GM12878 (cell line): ENCODE data around the gene METTL23. TPM values are rescaled to one million over a fixed set of nuclear protein-coding genes. Genes with fewer than 3 reads are reported as not detected.

Source experiments
- BMI1 ChIP-seq: fragments of 450-650 bp; IDR thresholded peaks from 2 replicates; pipeline ENCODE4 v1.6.1; 2016; ENCODE audit warnings: mild to moderate bottlenecking, moderate library complexity, borderline replicate concordance
- SREBF2 ChIP-seq: IDR thresholded peaks from 2 replicates; pipeline ENCODE4 v1.6.1; 2012; ENCODE audit warnings: mild to moderate bottlenecking, low read length
- ZNF207 ChIP-seq: fragments of 450-650 bp; IDR thresholded peaks from 2 replicates; pipeline ENCODE4 v1.6.1; 2014; ENCODE audit warnings: antibody characterized with exemption, mild to moderate bottlenecking, borderline replicate concordance
- polyA plus RNA-seq, 11 experiments: library from polyadenylated mRNA; depleted of rRNA in 4 of 11; unstranded in 6 of 11; stranded (reverse) in 5 of 11; fragments of >200 nt; fragmentation: Nextera tagmentation in 4 of 11; fragmentation: Illumina TruSeq in 1 of 11; extraction: Ambion mirVana in 4 of 11; extraction: Trizol in 1 of 11; gene quantifications; 1 replicate in 1 of 11; 2 replicates in 10 of 11; pipeline versions ENCODE4 v1.2.1 to v1.2.3, GENCODE V29; 2011 to 2016; ENCODE audit warnings: inconsistent platforms in 2 of 11, missing spikeins in 2 of 11, low read depth in 1 of 11
- total RNA-seq, 4 experiments: library from RNA; depleted of rRNA in 3 of 4; stranded (reverse); fragments of >200 nt in 3 of 4; fragmentation: Illumina TruSeq in 1 of 4; extraction: Trizol in 1 of 4; gene quantifications; 2 replicates each; pipeline versions ENCODE4 v1.2.1 to v1.2.3, GENCODE V29; 2013 to 2021
- TF ChIP-seq, protein P1 (sequence below): IDR thresholded peaks from 2 replicates; pipeline ENCODE4 v1.6.1; 2012; ENCODE audit warnings: improper control_type of control experiment, low read depth, low read length; ENCODE audit not compliant: insufficient replicate concordance

METTL23 gene
- total and polyA plus RNA-seq, 10 of the 15 experiments (the other 5 are each of a cell fraction or from before 2014, with no cell fraction given), result 25.6 to 61.5 (median 30.9) TPM

- TF ChIP-seq, protein P1, sequence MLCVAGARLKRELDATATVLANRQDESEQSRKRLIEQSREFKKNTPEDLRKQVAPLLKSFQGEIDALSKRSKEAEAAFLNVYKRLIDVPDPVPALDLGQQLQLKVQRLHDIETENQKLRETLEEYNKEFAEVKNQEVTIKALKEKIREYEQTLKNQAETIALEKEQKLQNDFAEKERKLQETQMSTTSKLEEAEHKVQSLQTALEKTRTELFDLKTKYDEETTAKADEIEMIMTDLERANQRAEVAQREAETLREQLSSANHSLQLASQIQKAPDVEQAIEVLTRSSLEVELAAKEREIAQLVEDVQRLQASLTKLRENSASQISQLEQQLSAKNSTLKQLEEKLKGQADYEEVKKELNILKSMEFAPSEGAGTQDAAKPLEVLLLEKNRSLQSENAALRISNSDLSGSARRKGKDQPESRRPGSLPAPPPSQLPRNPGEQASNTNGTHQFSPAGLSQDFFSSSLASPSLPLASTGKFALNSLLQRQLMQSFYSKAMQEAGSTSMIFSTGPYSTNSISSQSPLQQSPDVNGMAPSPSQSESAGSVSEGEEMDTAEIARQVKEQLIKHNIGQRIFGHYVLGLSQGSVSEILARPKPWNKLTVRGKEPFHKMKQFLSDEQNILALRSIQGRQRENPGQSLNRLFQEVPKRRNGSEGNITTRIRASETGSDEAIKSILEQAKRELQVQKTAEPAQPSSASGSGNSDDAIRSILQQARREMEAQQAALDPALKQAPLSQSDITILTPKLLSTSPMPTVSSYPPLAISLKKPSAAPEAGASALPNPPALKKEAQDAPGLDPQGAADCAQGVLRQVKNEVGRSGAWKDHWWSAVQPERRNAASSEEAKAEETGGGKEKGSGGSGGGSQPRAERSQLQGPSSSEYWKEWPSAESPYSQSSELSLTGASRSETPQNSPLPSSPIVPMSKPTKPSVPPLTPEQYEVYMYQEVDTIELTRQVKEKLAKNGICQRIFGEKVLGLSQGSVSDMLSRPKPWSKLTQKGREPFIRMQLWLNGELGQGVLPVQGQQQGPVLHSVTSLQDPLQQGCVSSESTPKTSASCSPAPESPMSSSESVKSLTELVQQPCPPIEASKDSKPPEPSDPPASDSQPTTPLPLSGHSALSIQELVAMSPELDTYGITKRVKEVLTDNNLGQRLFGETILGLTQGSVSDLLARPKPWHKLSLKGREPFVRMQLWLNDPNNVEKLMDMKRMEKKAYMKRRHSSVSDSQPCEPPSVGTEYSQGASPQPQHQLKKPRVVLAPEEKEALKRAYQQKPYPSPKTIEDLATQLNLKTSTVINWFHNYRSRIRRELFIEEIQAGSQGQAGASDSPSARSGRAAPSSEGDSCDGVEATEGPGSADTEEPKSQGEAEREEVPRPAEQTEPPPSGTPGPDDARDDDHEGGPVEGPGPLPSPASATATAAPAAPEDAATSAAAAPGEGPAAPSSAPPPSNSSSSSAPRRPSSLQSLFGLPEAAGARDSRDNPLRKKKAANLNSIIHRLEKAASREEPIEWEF, result no peak
- TF ChIP-seq ZNF207 (no peak), SREBF2 (no peak), BMI1 (no peak)
- TF ChIP-seq, all 136 proteins: peak for 0
Measured at GRCh38 chr17:76686538-76687297, 39.9 kb upstream of the METTL23 start (continued).
